Activated T-helper 1 cell treated with anti-CD3 and anti-CD28 coated beads, Interleukin-12 subunit alpha, Interleukin-12 subunit beta, Interleukin-2, Interleukin-4 antibody, amounts not matched to agents 30 ng/mL and 10 ng/mL and 1 ng/mL, durations not matched to agents 14 hours and 24 hours and 36 hours (primary cell): ENCODE data around the gene LENG8. TPM values are rescaled to one million over a fixed set of nuclear protein-coding genes. Genes with fewer than 3 reads are reported as not detected.
A peak's percentile ranks its signal among the peaks of the same experiment; 100 is the strongest.

Experiments used
- DNase-seq: peaks from one replicate; pipeline ENCODE4 v3.0.0; 2021; ENCODE audit warnings: low spot score
- H3K27ac Mint-ChIP-seq: one replicate; pipeline ENCODE4 v1.8.0; 2021; ENCODE audit warnings: mild to moderate bottlenecking, mixed read lengths
- H3K27me3 Mint-ChIP-seq: one replicate; pipeline ENCODE4 v1.8.0; 2022; ENCODE audit warnings: mild to moderate bottlenecking, moderate library complexity, mixed read lengths; ENCODE audit not compliant: insufficient read depth
- H3K36me3 Mint-ChIP-seq: one replicate; pipeline ENCODE4 v1.8.0; 2021; ENCODE audit warnings: low read depth, mixed read lengths
- H3K4me1 Mint-ChIP-seq: one replicate; pipeline ENCODE4 v1.8.0; 2021; ENCODE audit warnings: low read depth, mixed read lengths
- H3K4me3 Mint-ChIP-seq: one replicate; pipeline ENCODE4 v1.8.0; 2021; ENCODE audit warnings: mild to moderate bottlenecking, moderate library complexity, mixed read lengths
- H3K9me3 Mint-ChIP-seq: one replicate; pipeline ENCODE4 v1.8.0; 2021; ENCODE audit warnings: mixed read lengths
- intact Hi-C: fragments of 100-400 bp; cut with micrococcal nuclease; formaldehyde crosslinking; loops from one replicate; pipeline ENCODE4 v1.15.1; 2024
- total RNA-seq: library from RNA; stranded (reverse); gene quantifications from 2 replicates; pipeline ENCODE4 v1.2.3, GENCODE V29; 2022

LENG8 gene
- total RNA-seq, 1 donor from 2014 or later, result 192 TPM

DNA sequence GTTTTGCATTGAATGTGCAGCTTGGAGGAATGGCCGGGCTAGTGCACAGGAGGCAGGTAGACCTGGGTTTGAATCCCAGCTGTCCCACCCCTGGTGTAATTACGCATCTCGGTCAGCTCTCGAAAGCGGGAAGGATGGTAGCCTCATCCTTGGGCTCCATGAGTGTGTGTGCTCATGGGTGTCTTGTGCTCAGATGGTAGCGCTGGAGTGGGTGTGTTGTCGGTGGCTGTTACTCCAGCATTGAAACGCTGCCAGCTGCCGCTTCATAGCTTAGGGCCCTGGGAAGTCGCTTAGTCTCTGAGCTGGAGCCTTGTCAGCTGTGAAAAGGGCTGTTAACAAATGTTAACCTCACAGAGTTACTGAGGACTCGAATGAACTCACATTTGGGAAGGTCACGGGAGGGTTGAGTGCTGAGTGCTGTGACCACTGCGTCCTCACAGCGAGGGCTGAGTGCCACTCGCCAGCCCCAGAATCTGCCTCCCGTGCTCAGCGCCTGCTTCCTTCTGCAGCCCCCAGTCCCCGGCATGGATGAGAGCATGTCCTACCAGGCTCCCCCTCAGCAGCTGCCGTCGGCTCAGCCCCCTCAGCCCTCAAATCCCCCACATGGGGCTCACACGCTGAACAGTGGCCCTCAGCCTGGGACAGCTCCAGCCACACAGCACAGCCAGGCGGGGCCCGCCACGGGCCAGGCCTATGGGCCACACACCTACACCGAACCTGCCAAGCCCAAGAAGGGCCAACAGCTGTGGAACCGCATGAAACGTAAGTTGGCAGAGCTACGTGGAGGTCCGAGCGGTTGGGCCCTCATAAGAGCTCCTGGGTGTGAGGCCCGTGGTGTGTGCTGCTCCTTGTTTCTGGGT is 5.2 kb downstream of the LENG8 start:
- H3K4me3 Mint-ChIP-seq, result no peak overlapping the region
- H3K27ac Mint-ChIP-seq, result no peak overlapping the region
- no peaks in the 10 kb centered on the region for H3K27me3 Mint-ChIP-seq
- intact Hi-C loops, result no loop called here
- peaks cover 62% of the 10 kb centered on the region for H3K36me3 Mint-ChIP-seq
- peaks cover 41% of the 10 kb centered on the region for H3K4me1 Mint-ChIP-seq
- H3K9me3 Mint-ChIP-seq, result no peaks in the 10 kb centered on the region
- no peak for DNase-seq

DNA sequence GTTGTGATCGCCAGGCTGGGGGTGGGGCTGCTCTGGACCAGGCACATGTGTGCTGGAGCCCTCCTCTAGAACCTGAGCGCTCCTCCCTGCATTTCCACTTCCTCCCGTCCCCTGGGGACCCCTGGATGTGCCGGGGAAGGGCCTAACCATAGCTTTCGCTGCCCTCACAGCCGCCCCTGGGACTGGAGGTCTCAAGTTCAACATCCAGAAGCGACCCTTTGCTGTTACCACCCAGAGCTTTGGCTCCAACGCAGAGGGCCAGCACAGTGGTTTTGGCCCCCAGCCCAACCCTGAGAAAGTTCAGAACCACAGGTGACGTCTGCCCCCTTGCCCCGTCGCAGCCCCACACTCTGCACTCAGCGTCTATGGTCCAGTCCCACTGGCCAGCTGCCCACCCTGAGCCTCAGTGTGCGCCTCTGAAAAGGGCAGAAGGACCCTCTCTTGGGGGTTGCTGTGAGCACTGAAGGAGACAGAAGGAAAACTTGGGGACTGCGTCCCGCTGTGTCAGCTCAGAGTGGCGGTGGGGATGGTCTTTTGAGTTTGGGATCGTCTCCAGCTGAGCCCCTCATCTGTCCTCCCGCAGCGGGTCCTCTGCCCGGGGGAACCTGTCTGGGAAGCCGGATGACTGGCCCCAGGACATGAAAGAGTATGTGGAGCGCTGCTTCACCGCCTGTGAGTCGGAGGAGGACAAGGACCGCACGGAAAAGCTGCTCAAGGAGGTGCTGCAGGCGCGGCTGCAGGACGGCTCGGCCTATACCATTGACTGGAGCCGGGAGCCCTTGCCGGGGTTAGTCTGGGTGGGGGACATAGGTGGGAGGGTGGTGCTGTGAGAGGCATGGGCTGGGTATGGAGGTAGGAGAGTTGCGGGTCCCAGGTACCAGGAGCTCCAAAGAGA is 6.0 kb downstream of the LENG8 start:
- Mint-ChIP-seq H3K9me3 (no peaks in the 10 kb centered on the region), H3K4me3 (no peak overlapping the region), H3K36me3 (peaks cover 63% of the 10 kb centered on the region), H3K27ac (no peak overlapping the region), H3K4me1 (peaks cover 47% of the 10 kb centered on the region), H3K27me3 (no peaks in the 10 kb centered on the region)
- no peak for DNase-seq
- intact Hi-C loops, result no loop called here

GRCh38 chr19:54455786-54456422 is 6.9 kb downstream of the LENG8 start:
- H3K4me1 Mint-ChIP-seq, result peaks cover 38% of the 10 kb centered on the region
- no peak overlapping the region for H3K4me3 Mint-ChIP-seq
- no peaks in the 10 kb centered on the region for H3K27me3 Mint-ChIP-seq
- no peaks in the 10 kb centered on the region for H3K9me3 Mint-ChIP-seq
- H3K36me3 Mint-ChIP-seq, result peaks cover 58% of the 10 kb centered on the region
- H3K27ac Mint-ChIP-seq, result no peak overlapping the region
- no peak for DNase-seq
- intact Hi-C loops, result no loop called here

DNA sequence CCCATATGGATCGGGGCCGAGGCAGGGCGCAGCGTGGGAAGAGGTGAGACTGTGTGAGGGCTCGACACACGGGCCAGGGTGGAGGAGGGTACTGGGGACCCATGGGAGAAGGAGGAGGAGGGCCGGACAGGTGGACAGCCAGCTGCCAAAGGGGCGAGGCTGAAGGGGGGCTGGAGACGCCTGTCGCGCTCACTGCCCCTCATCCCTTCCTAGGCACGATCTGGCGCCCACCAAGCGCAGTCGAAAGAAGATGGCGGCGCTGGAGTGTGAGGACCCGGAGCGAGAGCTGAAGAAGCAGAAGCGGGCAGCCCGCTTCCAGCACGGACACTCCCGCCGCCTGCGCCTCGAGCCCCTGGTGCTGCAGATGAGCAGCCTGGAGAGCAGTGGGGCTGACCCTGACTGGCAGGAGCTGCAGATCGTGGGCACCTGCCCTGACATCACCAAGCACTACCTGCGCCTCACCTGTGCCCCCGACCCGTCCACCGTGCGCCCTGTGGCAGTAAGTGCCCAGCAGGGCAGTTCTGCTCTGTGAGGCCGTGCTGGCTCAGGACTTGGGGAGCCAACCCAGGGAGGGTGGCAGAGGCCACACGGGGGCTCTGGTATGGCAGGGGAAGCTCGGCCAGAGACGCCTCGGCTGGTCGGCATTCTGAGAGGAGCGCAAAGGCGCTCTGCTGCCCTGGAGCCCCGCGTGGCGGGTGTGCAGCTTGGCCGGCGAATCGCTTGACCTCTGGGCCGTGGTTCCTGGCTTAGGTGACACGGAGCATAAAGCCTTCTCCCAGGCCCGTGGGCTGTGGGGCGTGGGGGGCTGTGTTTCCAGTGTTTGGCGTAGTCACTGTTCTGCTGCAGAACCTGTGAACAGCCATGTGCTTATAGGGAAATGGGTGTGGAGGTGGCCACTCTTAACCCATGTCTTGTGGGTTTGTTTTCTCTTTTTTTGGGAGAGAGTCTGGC is 7.7 kb downstream of the LENG8 start:
- DNase-seq, result no peak
- H3K27me3 Mint-ChIP-seq, result no peaks in the 10 kb centered on the region
- H3K9me3 Mint-ChIP-seq, result no peaks in the 10 kb centered on the region
- H3K4me3 Mint-ChIP-seq, result no peak overlapping the region
- H3K27ac Mint-ChIP-seq, result no peak overlapping the region
- H3K36me3 Mint-ChIP-seq, result peaks cover 56% of the 10 kb centered on the region
- H3K4me1 Mint-ChIP-seq, result peaks cover 32% of the 10 kb centered on the region
- intact Hi-C loops, result no loop called here

DNA sequence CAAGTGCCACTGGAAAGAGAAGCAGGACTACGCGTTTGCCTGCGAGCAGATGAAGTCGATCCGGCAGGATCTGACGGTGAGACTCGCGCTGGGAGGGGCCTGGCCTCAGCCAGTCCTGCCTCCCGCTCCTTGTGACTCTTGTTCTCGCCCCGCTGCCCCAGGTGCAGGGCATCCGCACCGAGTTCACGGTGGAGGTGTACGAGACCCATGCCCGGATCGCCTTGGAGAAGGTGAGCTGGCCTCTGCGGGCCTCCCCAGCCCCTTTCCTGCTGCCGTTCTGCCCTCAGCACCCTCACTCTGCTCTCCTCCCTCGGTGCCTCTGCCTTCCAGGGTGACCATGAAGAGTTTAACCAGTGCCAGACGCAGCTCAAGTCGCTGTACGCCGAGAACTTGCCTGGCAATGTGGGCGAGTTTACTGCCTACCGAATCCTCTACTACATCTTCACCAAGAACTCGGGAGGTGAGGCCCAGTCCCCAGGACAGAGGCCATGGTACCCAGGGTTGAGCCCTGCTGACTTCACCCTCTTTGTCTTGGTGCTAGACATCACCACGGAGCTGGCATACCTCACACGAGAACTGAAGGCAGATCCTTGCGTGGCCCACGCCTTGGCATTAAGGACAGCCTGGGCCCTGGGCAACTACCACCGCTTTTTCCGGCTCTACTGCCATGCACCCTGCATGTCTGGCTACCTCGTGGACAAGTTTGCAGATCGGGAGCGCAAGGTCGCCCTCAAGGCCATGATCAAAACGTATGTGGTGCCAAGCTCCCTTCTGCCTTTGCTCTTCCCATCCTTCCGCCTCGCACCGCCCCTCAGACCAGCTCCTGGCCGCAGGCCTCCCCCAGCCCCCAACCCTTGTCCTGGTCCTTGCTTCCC is 9.0 kb downstream of the LENG8 start:
- DNase-seq, result no peak
- Mint-ChIP-seq H3K4me3 (no peak overlapping the region), H3K27ac (no peak overlapping the region), H3K4me1 (peaks cover 32% of the 10 kb centered on the region), H3K9me3 (no peaks in the 10 kb centered on the region), H3K36me3 (peaks cover 52% of the 10 kb centered on the region), H3K27me3 (no peaks in the 10 kb centered on the region)
- intact Hi-C loops, result no loop called here

DNA sequence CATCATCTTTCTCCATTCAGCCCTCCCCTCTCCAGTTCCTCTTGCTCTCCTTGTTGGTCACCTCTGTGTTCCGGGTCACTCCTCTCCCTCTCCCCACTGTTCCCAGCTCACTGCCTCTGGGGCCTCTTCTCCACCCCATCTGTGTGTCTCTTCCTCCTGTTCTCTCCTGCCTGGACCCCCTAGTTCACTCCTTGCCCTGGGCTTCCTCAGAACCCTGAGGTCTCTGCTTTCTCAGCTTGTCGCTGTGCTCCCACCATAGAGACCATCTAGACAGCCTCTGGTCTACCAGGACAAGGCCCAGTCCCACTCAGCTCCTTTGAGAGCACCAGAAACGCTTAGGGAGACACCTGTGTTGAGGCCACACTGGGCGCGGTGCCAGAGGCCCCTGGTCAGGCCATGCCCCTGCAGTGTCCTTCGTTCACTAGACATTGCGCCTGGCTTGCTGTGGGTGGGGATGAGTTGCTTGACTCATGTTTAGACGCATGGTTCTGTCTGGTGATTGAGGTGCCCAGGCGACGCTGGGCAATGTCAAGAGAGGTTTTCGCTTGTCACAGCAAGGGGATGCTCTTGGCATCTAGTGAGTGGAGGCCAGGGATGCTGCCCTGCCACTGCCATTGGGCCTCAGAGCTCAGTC is 9.8 kb downstream of the LENG8 start:
- Mint-ChIP-seq H3K27me3 (no peaks in the 10 kb centered on the region), H3K36me3 (peaks cover 44% of the 10 kb centered on the region), H3K27ac (no peak overlapping the region)

DNA sequence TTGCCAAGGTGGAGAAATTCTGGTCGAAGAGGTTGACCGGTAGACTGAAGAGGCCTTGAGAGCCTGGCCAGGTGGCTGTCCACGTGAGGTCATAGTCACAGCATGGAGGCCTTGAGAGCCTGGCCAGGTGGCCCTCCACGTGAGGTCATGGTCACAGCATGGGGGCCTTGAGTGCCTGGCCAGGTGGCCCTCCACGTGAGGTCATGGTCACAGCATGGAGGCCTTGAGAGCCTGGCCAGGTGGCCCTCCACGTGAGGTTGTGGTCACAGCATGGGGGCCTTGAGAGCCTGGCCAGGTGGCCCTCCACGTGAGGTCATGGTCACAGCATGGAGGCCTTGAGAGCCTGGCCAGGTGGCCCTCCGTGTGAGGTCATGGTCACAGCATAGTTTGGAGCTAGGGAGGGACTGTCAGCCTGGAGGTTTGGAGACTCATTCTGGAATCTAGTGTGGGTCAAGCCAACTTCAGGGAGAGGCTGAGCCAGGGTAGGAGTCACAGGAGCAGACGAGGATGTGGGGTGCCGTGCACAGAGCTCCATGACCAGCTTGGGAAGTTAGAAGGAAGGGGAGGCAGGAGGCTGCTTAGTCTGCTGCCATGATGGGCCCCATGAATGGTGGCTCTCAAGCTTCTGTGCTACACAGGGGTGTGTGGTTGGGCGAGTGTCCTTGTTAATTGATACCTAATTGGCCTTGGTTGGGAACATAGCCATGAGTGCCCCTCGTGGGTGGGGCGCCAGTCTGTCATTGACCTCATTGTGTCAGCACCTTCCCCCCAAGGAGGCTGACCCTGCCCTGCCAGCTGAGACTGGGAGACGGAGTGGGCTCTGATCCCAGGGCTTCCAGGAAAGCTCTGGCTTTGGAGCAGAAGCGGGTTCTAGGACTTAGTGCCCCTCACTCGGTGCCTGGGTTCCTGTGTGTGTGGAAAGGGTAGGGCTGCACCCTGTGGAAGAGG is 10.6 kb downstream of the LENG8 start:
- Mint-ChIP-seq H3K4me3 (peak overlapping the region; percentile 45), H3K27me3 (no peaks in the 10 kb centered on the region), H3K4me1 (peaks cover 26% of the 10 kb centered on the region), H3K9me3 (no peaks in the 10 kb centered on the region), H3K36me3 (peaks cover 39% of the 10 kb centered on the region), H3K27ac (peak overlapping the region; percentile 63)
- DNase-seq, result no peak
- intact Hi-C loops, result loop anchor here (5.0 to 10.0 kb wide), 3 partner anchors 878 to 1265 kb away; partner anchors contain the start of genes CCDC106, KMT5C, ZNF580 and ZNF581

More for the DNA sequence above, 9.8 kb downstream of the LENG8 start:
- intact Hi-C loops, result no loop called here
- DNase-seq, result no peak
- no peaks in the 10 kb centered on the region for H3K9me3 Mint-ChIP-seq
- H3K4me1 Mint-ChIP-seq, result peaks cover 26% of the 10 kb centered on the region
- no peak overlapping the region for H3K4me3 Mint-ChIP-seq

DNA sequence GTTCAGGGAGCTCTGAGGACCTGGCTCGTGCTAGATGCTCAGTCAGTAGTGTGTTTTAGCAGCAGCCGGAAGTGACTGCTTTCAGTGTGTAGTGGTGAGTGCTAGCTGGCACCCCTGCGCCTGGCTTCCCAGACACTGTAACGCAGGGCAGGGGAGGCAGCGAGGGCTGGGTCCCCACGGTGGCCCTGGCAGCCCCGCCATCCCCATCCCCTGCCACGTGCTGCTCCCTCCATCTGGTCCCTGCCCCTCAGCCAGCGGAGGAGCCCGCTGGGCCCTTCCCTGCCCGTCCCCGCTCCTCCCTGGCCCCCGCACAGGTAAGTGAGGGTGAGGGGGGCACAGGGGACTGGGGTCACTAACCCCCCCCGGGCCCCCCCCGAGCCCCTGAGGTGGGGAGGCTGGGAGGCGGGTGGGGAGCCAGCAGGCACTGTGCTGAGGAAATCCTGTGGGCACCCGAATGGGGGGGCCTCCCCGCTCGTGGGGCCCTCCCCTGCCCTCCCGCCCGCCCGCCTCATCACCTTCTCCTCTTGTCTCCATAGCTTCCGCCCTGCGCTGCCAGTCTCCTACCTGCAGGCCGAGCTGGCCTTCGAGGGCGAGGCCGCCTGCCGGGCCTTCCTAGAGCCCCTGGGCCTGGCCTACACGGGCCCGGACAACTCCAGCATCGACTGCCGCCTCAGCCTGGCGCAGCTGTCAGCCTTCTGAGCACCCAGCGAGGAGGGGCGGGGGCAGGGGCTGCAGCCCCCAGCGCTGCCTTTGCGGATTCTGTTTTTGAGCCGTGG is 11.4 kb downstream of the LENG8 start:
- peaks cover 31% of the 10 kb centered on the region for H3K4me1 Mint-ChIP-seq
- peaks cover 2% of the 10 kb centered on the region for H3K27me3 Mint-ChIP-seq
- H3K36me3 Mint-ChIP-seq, result peaks cover 33% of the 10 kb centered on the region
- intact Hi-C loops, result loop anchor here (5.0 to 10.0 kb wide), 3 partner anchors 877 to 1266 kb away; partner anchors contain the start of genes CCDC106, KMT5C, ZNF580 and ZNF581
- H3K9me3 Mint-ChIP-seq, result no peaks in the 10 kb centered on the region
- DNase-seq, result no peak
- H3K27ac Mint-ChIP-seq, result peak overlapping the region; percentile 63
- no peak overlapping the region for H3K4me3 Mint-ChIP-seq

GRCh38 chr19:54461210-54461609 is 12.2 kb downstream of the LENG8 start:
- intact Hi-C loops, result loop anchor here (5.0 to 10.0 kb wide), 3 partner anchors 876 to 1266 kb away; partner anchors contain the start of genes CCDC106, KMT5C, ZNF580 and ZNF581
- peaks cover 31% of the 10 kb centered on the region for H3K36me3 Mint-ChIP-seq
- no peak overlapping the region for H3K27ac Mint-ChIP-seq
- H3K4me3 Mint-ChIP-seq, result peak overlapping the region; percentile 74
- H3K27me3 Mint-ChIP-seq, result peaks cover 2% of the 10 kb centered on the region
- peaks cover 31% of the 10 kb centered on the region for H3K4me1 Mint-ChIP-seq
- DNase-seq, result no peak
- H3K9me3 Mint-ChIP-seq, result no peaks in the 10 kb centered on the region
